BLaER1 treated with 17β-estradiol and CSF1 and Interleukin-3, amounts not matched to agents 10 nM and 100 nM (cell line): ENCODE measurements around the gene GJB4.

Experiments used
- H3K27ac ChIP-seq, 11 experiments: shearing (Covaris generic); formaldehyde crosslinking; 2 replicates each; pipeline ENCODE4 v1.8.1; 2022
- H3K27me3 ChIP-seq, 11 experiments: shearing (Covaris generic); formaldehyde crosslinking; 2 replicates each; pipeline ENCODE4 v1.8.1; 2022
- H3K36me3 ChIP-seq, 11 experiments: shearing (Covaris generic); formaldehyde crosslinking; 2 replicates each; pipeline ENCODE4 v1.8.1; 2022
- H3K4me1 ChIP-seq, 10 experiments: shearing (Covaris generic); formaldehyde crosslinking; 2 replicates each; pipeline ENCODE4 v1.8.1; 2022
- H3K4me2 ChIP-seq, 11 experiments: shearing (Covaris generic); formaldehyde crosslinking; 2 replicates each; pipeline ENCODE4 v1.8.1; 2022
- H3K4me3 ChIP-seq, 10 experiments: shearing (Covaris generic); formaldehyde crosslinking; 2 replicates each; pipeline ENCODE4 v1.8.1; 2022
- H3K9ac ChIP-seq, 11 experiments: shearing (Covaris generic); formaldehyde crosslinking; 2 replicates each; pipeline ENCODE4 v1.8.1; 2022
- H3K9me3 ChIP-seq, 11 experiments: shearing (Covaris generic); formaldehyde crosslinking; replicated peaks in 1 of 11; 2 replicates each; pipeline ENCODE4 v1.8.1; 2022
- H4K20me1 ChIP-seq, 11 experiments: shearing (Covaris generic); formaldehyde crosslinking; 2 replicates each; pipeline ENCODE4 v1.8.1; 2022
- Cebpa-rat ChIP-seq, 11 experiments: shearing (Covaris generic); IDR thresholded peaks; 2 replicates each; pipeline ENCODE4 v1.8.1; 2022

GJB4 gene

GRCh38 chr1:34745666-34746065, 13.9 kb upstream of the GJB4 start:
- H3K4me2 ChIP-seq, result no peak overlapping the region
- peaks cover 0 to 5% (median 0%) of the 10 kb centered on the region in 11 experiments; a peak in 1 of 22 replicates for H4K20me1 ChIP-seq
- no peak overlapping the region for H3K27ac ChIP-seq
- H3K4me3 ChIP-seq, result no peak overlapping the region
- no peak for TF ChIP-seq Cebpa-rat (IDR thresholded peaks at IDR 0.05)
- no peaks in the 10 kb centered on the region for H3K9me3 ChIP-seq
- no peak overlapping the region for H3K9ac ChIP-seq
- H3K4me1 ChIP-seq, result no peaks in the 10 kb centered on the region
- no peaks in the 10 kb centered on the region for H3K27me3 ChIP-seq
- no peaks in the 10 kb centered on the region for H3K36me3 ChIP-seq

- no peak for TF ChIP-seq Cebpa-rat (IDR thresholded peaks at IDR 0.05)
Measured at GRCh38 chr1:34746101-34746500, 13.4 kb upstream of the GJB4 start.

GRCh38 chr1:34746785-34747637, 12.5 kb upstream of the GJB4 start:
- no peak overlapping the region for H3K9ac ChIP-seq
- no peaks in the 10 kb centered on the region for H3K27me3 ChIP-seq
- H3K27ac ChIP-seq, result no peak overlapping the region
- TF ChIP-seq Cebpa-rat (IDR thresholded peaks at IDR 0.05), result no peak
- H3K4me3 ChIP-seq, result no peak overlapping the region
- 0 out of 20 replicates have a peak, but pooled peaks cover 0 to 4% (median 0%) of the 10 kb centered on the region in 10 experiments for H3K4me1 ChIP-seq
- H3K36me3 ChIP-seq, result no peaks in the 10 kb centered on the region
- no peaks in the 10 kb centered on the region for H3K9me3 ChIP-seq
- H4K20me1 ChIP-seq, result peaks cover 0 to 3% (median 0%) of the 10 kb centered on the region in 11 experiments; a peak in 1 of 22 replicates
- no peak overlapping the region for H3K4me2 ChIP-seq

More at GRCh38 chr1:34746101-34746500, 13.4 kb upstream of the GJB4 start:
- no peak overlapping the region for H3K27ac ChIP-seq
- no peak overlapping the region for H3K4me2 ChIP-seq
- no peaks in the 10 kb centered on the region for H3K9me3 ChIP-seq
- peaks cover 0 to 5% (median 0%) of the 10 kb centered on the region in 11 experiments; a peak in 1 of 22 replicates for H4K20me1 ChIP-seq
- H3K27me3 ChIP-seq, result no peaks in the 10 kb centered on the region
- H3K4me1 ChIP-seq, result no peaks in the 10 kb centered on the region
- no peak overlapping the region for H3K9ac ChIP-seq
- H3K4me3 ChIP-seq, result no peak overlapping the region
- H3K36me3 ChIP-seq, result no peaks in the 10 kb centered on the region

- no peaks in the 10 kb centered on the region for H3K36me3 ChIP-seq
- no peaks in the 10 kb centered on the region for H3K27me3 ChIP-seq
- no peaks in the 10 kb centered on the region for H4K20me1 ChIP-seq
- no peak overlapping the region for H3K4me2 ChIP-seq
- no peak overlapping the region for H3K9ac ChIP-seq
- TF ChIP-seq Cebpa-rat (IDR thresholded peaks at IDR 0.05), result no peak
- H3K4me1 ChIP-seq, result 0 out of 20 replicates have a peak, but pooled peaks cover 0 to 4% (median 0%) of the 10 kb centered on the region in 10 experiments
- no peak overlapping the region for H3K27ac ChIP-seq
- H3K4me3 ChIP-seq, result no peak overlapping the region
- no peaks in the 10 kb centered on the region for H3K9me3 ChIP-seq
Measured at GRCh38 chr1:34747638-34747941, 11.9 kb upstream of the GJB4 start.

- TF ChIP-seq Cebpa-rat (IDR thresholded peaks at IDR 0.05), result no peak
- H3K4me3 ChIP-seq, result no peak overlapping the region
- H3K9me3 ChIP-seq, result no peaks in the 10 kb centered on the region
- no peaks in the 10 kb centered on the region for H3K36me3 ChIP-seq
- no peaks in the 10 kb centered on the region for H3K27me3 ChIP-seq
- H3K9ac ChIP-seq, result no peak overlapping the region
- H3K4me2 ChIP-seq, result no peak overlapping the region
- no peak overlapping the region for H3K27ac ChIP-seq
- H3K4me1 ChIP-seq, result peaks cover 0 to 4% (median 0%) of the 10 kb centered on the region in 10 experiments; a peak in 1 of 20 replicates
- H4K20me1 ChIP-seq, result no peaks in the 10 kb centered on the region
Measured at GRCh38 chr1:34749992-34750391, 9.5 kb upstream of the GJB4 start.

- peaks cover 0 to 4% (median 0%) of the 10 kb centered on the region in 10 experiments; a peak in 1 of 20 replicates for H3K4me1 ChIP-seq
- H3K27ac ChIP-seq, result no peak overlapping the region
- H3K4me3 ChIP-seq, result no peak overlapping the region
- H3K9me3 ChIP-seq, result no peaks in the 10 kb centered on the region
- no peaks in the 10 kb centered on the region for H4K20me1 ChIP-seq
- H3K36me3 ChIP-seq, result no peaks in the 10 kb centered on the region
- no peak for TF ChIP-seq Cebpa-rat (IDR thresholded peaks at IDR 0.05)
- H3K4me2 ChIP-seq, result no peak overlapping the region
- no peaks in the 10 kb centered on the region for H3K27me3 ChIP-seq
- no peak overlapping the region for H3K9ac ChIP-seq
Measured at GRCh38 chr1:34750610-34751009, 8.9 kb upstream of the GJB4 start.

GRCh38 chr1:34753163-34753562, 6.4 kb upstream of the GJB4 start:
- H3K9me3 ChIP-seq, result no peaks in the 10 kb centered on the region
- no peaks in the 10 kb centered on the region for H3K36me3 ChIP-seq
- H3K27me3 ChIP-seq, result no peaks in the 10 kb centered on the region
- H3K9ac ChIP-seq, result no peak overlapping the region
- TF ChIP-seq Cebpa-rat (IDR thresholded peaks at IDR 0.05), result no peak
- no peak overlapping the region for H3K4me2 ChIP-seq
- peaks cover 0 to 4% (median 0%) of the 10 kb centered on the region in 10 experiments; a peak in 1 of 20 replicates for H3K4me1 ChIP-seq
- no peak overlapping the region for H3K27ac ChIP-seq
- no peaks in the 10 kb centered on the region for H4K20me1 ChIP-seq
- H3K4me3 ChIP-seq, result no peak overlapping the region

GRCh38 chr1:34754964-34755637, 4.4 kb upstream of the GJB4 start, which contains the start of gene GJB5:
TSS of gene GJB5 (plus strand) at chr1:34755047. CDS start at chr1:34757331, 2,284 bp downstream.
- no peak within 1 kb of the TSS for H3K27ac ChIP-seq

GRCh38 chr1:34755961-34756360, 3.6 kb upstream of the GJB4 start:
- Histone ChIP-seq H3K9me3 (no peaks in the 10 kb centered on the region), H3K27me3 (no peaks in the 10 kb centered on the region), H3K36me3 (no peaks in the 10 kb centered on the region), H4K20me1 (no peaks in the 10 kb centered on the region), H3K4me2 (no peak overlapping the region), H3K27ac (no peak overlapping the region), H3K4me3 (no peak overlapping the region), H3K9ac (no peak overlapping the region), H3K4me1 (peaks cover 0 to 4% (median 0%) of the 10 kb centered on the region in 10 experiments; a peak in 1 of 20 replicates)
- no peak for TF ChIP-seq Cebpa-rat (IDR thresholded peaks at IDR 0.05)

More at GRCh38 chr1:34754964-34755637, 4.4 kb upstream of the GJB4 start, which contains the start of gene GJB5:
- Histone ChIP-seq H3K9ac (no peak within 1 kb of the TSS), H4K20me1 (no peaks in the 10 kb centered on the region), H3K4me1 (peaks cover 0 to 4% (median 0%) of the 10 kb centered on the region in 10 experiments; a peak in 1 of 20 replicates), H3K4me2 (no peak within 1 kb of the TSS), H3K36me3 (no peaks in the 10 kb centered on the region), H3K9me3 (no peaks in the 10 kb centered on the region), H3K27me3 (no peaks in the 10 kb centered on the region), H3K4me3 (no peak within 1 kb of the TSS)
- TF ChIP-seq Cebpa-rat (IDR thresholded peaks at IDR 0.05), result no peak
